ENCODE data around the gene MMP13. TPM values are rescaled to one million over a fixed set of nuclear protein-coding genes. Genes with fewer than 3 reads are reported as not detected.

MMP13 gene
- total and polyA plus RNA-seq, 2 experiments from 2014 or later: 0.57 TPM; not detected in 1

DNA sequence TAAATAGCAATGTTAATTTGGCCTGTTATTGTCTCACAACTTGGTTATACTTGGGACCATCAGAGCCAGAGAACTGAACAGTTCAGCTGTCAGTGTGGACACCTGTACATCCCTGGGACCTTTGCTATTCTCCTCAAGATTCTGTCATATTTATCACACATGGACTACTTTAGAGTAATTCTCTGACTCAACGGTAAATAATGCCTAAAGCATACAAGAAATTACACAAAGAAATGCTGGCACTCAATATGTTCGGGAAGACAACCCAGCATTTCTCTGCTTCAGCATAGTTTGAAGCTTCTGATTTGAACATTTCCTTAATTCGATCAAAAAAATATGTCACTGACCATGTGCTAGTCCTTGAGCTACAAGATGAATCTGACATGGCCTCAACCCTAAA, 34.6 kb upstream of the MMP13 start:
- no peaks in the 10 kb centered on the region for H3K27me3 ChIP-seq
- TF ChIP-seq, protein P1, sequence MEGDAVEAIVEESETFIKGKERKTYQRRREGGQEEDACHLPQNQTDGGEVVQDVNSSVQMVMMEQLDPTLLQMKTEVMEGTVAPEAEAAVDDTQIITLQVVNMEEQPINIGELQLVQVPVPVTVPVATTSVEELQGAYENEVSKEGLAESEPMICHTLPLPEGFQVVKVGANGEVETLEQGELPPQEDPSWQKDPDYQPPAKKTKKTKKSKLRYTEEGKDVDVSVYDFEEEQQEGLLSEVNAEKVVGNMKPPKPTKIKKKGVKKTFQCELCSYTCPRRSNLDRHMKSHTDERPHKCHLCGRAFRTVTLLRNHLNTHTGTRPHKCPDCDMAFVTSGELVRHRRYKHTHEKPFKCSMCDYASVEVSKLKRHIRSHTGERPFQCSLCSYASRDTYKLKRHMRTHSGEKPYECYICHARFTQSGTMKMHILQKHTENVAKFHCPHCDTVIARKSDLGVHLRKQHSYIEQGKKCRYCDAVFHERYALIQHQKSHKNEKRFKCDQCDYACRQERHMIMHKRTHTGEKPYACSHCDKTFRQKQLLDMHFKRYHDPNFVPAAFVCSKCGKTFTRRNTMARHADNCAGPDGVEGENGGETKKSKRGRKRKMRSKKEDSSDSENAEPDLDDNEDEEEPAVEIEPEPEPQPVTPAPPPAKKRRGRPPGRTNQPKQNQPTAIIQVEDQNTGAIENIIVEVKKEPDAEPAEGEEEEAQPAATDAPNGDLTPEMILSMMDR (IDR thresholded peaks at IDR 0.05; ENCODE audit: poor library complexity): no peak
- TF ChIP-seq EZH2 (IDR thresholded peaks at IDR 0.05; ENCODE audit: borderline replicate concordance) (no peak), EZH2phosphoT487 (IDR thresholded peaks at IDR 0.05; ENCODE audit: low read depth, severe bottlenecking, unreplicated experiment) (no peak)
- no peaks in the 10 kb centered on the region for H4K20me1 ChIP-seq (ENCODE audit: insufficient read depth, poor library complexity, severe bottlenecking)
- no peaks in the 10 kb centered on the region for H3K36me3 ChIP-seq (replicated peaks; ENCODE audit: insufficient read depth, low read depth)
- no peak overlapping the region for H3K4me3 ChIP-seq
- no peak for DNase-seq (ENCODE audit: low spot score)
- no peaks in the 10 kb centered on the region for H3K4me1 ChIP-seq (ENCODE audit: insufficient read depth)
- H3K27ac ChIP-seq: no peak overlapping the region
- no peak overlapping the region for H2AFZ ChIP-seq
- no peaks in the 10 kb centered on the region for H3K79me2 ChIP-seq
- H3K4me2 ChIP-seq: no peak overlapping the region
- no peaks in the 10 kb centered on the region for H3K9me3 ChIP-seq (ENCODE audit: low read depth)
- 91% methylated on average over 3 of the region's 3 CpGs for WGBS (ENCODE audit: low lambda C conversion rate, missing lambda C conversion rate)
- H3K9me2 ChIP-seq (replicated peaks; ENCODE audit: insufficient read depth): no peaks in the 10 kb centered on the region

DNA sequence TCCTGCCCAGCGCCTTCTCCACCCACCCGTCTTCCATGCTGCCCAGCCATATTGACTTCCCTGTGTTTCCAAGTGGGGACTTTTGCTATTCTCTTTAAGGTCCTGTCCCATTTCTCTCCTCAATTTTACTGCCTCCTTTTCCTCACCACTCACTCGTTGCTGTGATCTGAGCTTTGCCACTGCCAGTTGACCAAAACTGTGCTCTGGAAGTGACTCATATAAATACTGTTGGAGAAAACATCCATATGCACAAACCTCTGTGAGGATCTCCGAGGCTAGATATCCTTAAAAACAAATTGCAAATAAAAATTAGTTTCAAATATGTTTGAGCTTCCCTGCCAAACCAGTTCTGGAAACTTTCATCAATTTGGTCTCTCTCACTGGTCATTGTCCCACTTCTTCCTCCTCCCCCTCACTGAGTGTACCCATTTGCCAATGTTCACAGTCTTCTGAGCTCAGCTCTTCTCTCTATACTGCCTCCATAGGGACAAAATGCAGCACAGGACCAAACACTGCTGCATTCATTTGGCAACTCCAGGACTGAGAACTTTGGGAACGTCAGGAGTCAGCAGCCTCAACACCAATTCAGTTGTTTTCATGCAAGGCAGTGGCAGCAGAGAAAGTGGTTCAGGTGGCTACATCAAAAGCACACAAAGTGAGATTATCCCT, 34.0 kb upstream of the MMP13 start:
- no peaks in the 10 kb centered on the region for H3K9me2 ChIP-seq (replicated peaks; ENCODE audit: insufficient read depth)
- WGBS (ENCODE audit: low lambda C conversion rate, missing lambda C conversion rate): 73% methylated on average over 5 of the region's 5 CpGs
- TF ChIP-seq, protein P1 (IDR thresholded peaks at IDR 0.05; ENCODE audit: poor library complexity): no peak
- TF ChIP-seq EZH2phosphoT487 (IDR thresholded peaks at IDR 0.05; ENCODE audit: low read depth, severe bottlenecking, unreplicated experiment): no peak
- no peak for TF ChIP-seq EZH2 (IDR thresholded peaks at IDR 0.05; ENCODE audit: borderline replicate concordance)
- no peaks in the 10 kb centered on the region for H3K4me1 ChIP-seq (ENCODE audit: insufficient read depth)
- no peaks in the 10 kb centered on the region for H3K9me3 ChIP-seq (ENCODE audit: low read depth)
- H3K4me2 ChIP-seq: no peak overlapping the region
- no peak overlapping the region for H2AFZ ChIP-seq
- H3K27ac ChIP-seq: no peak overlapping the region
- H4K20me1 ChIP-seq (ENCODE audit: insufficient read depth, poor library complexity, severe bottlenecking): no peaks in the 10 kb centered on the region
- no peaks in the 10 kb centered on the region for H3K27me3 ChIP-seq
- DNase-seq (ENCODE audit: low spot score): no peak
- no peaks in the 10 kb centered on the region for H3K79me2 ChIP-seq
- no peaks in the 10 kb centered on the region for H3K36me3 ChIP-seq (replicated peaks; ENCODE audit: insufficient read depth, low read depth)
- H3K4me3 ChIP-seq: no peak overlapping the region

DNA sequence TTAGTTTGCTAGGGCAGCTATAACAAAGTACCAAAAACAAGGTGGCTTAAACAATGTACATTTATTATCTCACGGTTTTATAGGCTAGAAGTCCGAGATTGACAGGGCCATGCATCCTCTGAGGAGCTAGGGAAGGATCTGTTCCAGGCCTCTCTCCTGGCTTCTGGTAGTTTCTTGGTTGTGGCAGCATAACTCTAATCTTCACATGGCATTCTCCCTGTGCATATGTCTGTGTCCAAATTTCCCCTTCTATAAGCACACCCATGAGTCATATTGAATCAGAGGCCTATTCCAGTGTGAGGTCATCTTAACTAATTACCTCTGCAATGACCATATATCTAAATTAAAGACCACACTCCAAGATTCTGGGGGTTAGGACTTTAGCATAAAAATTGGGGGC, 31.3 kb upstream of the MMP13 start:
- no peaks in the 10 kb centered on the region for H3K4me1 ChIP-seq (ENCODE audit: insufficient read depth)
- DNase-seq (ENCODE audit: low spot score): no peak
- no peaks in the 10 kb centered on the region for H4K20me1 ChIP-seq (ENCODE audit: insufficient read depth, poor library complexity, severe bottlenecking)
- H2AFZ ChIP-seq: no peak overlapping the region
- 85% methylated on average over 2 of the region's 2 CpGs for WGBS (ENCODE audit: low lambda C conversion rate, missing lambda C conversion rate)
- H3K9me3 ChIP-seq (ENCODE audit: low read depth): no peaks in the 10 kb centered on the region
- H3K79me2 ChIP-seq: no peaks in the 10 kb centered on the region
- no peak overlapping the region for H3K4me3 ChIP-seq
- H3K27me3 ChIP-seq: no peaks in the 10 kb centered on the region
- H3K27ac ChIP-seq: no peak overlapping the region
- no peaks in the 10 kb centered on the region for H3K9me2 ChIP-seq (replicated peaks; ENCODE audit: insufficient read depth)
- H3K36me3 ChIP-seq (replicated peaks; ENCODE audit: insufficient read depth, low read depth): no peaks in the 10 kb centered on the region
- H3K4me2 ChIP-seq: no peak overlapping the region
- TF ChIP-seq EZH2phosphoT487 (IDR thresholded peaks at IDR 0.05; ENCODE audit: low read depth, severe bottlenecking, unreplicated experiment): no peak
- TF ChIP-seq, protein P1 (IDR thresholded peaks at IDR 0.05; ENCODE audit: poor library complexity): no peak
- TF ChIP-seq EZH2 (IDR thresholded peaks at IDR 0.05; ENCODE audit: borderline replicate concordance): no peak

Measured in hepatocyte (in vitro differentiated cells).